Small intestine (tissue), 7 donors: ENCODE results near the gene LIMA1. TPM values are rescaled to one million over a fixed set of nuclear protein-coding genes. Genes with fewer than 3 reads are reported as not detected.
"Not testable (repeated sequence)": the region's sequence is repeated elsewhere in the genome, so short reads cannot be mapped to it uniquely, and the experiment has no call there.

ENCODE experiments used
- DNase-seq, 2 donors: peaks; one replicate each; pipeline versions ENCODE4 v3.0.0 to v3.0.0-alpha.2; 2013
- FAIRE-seq: peaks from 2 replicates; lab custom pipeline; 2012; peaks lifted over from hg19 to GRCh38; lab: Jason Lieb, UNC
- H3K27ac ChIP-seq, 3 donors: one replicate each; pipeline ENCODE4 v1.5.1; 2013; ENCODE audit warnings: low read length in 2 of 3, mild to moderate bottlenecking in 2 of 3, control low read depth in 1 of 3, inconsistent platforms in 1 of 3, low read depth in 1 of 3, moderate library complexity in 1 of 3
- H3K27me3 ChIP-seq, 3 donors: one replicate each; pipeline ENCODE4 v1.6.1; 2013; ENCODE audit warnings: low read length in 3 of 3, inconsistent platforms in 1 of 3; ENCODE audit not compliant: control insufficient read depth in 3 of 3, insufficient read depth in 3 of 3
- H3K36me3 ChIP-seq, 3 donors: one replicate each; pipeline ENCODE4 v1.6.1; 2013; ENCODE audit warnings: low read length in 3 of 3, inconsistent platforms in 1 of 3, low read depth in 1 of 3, mild to moderate bottlenecking in 1 of 3, moderate library complexity in 1 of 3; ENCODE audit not compliant: control insufficient read depth in 3 of 3, insufficient read depth in 2 of 3
- H3K4me1 ChIP-seq, 3 donors: one replicate each; pipeline ENCODE4 v1.6.1; 2013; ENCODE audit warnings: low read length in 2 of 3, inconsistent platforms in 1 of 3, low read depth in 1 of 3, mild to moderate bottlenecking in 1 of 3, moderate library complexity in 1 of 3; ENCODE audit not compliant: control insufficient read depth in 3 of 3, insufficient read depth in 2 of 3
- H3K4me3 ChIP-seq, 3 donors: one replicate each; pipeline ENCODE4 v1.5.1; 2013; ENCODE audit warnings: low read length in 3 of 3, control low read depth in 1 of 3, inconsistent platforms in 1 of 3, low read depth in 1 of 3, mild to moderate bottlenecking in 1 of 3, moderate library complexity in 1 of 3
- H3K9me3 ChIP-seq, 2 donors: one replicate each; pipeline ENCODE4 v1.6.1; 2013; ENCODE audit warnings: low read depth in 1 of 2, low read length in 1 of 2; ENCODE audit not compliant: control insufficient read depth in 2 of 2, insufficient read depth in 1 of 2
- WGBS, 3 donors: extraction: QIAGEN DNeasy Blood & Tissue Kit; methylation state at CpG; one replicate each; pipeline ENCODE4 v1.1.7; 2013; 5-methylcytosine and 5-hydroxymethylcytosine counted together
- polyA plus RNA-seq, 4 donors: library from polyadenylated mRNA; stranded (reverse) in 3 of 4; unstranded in 1 of 4; fragments of 200-250 nt in 3 of 4; fragments of 120-200 nt in 1 of 4; gene quantifications; one replicate each; pipeline versions ENCODE4 v1.2.1 to v1.2.3, GENCODE V29; 2013
- donor health status: healthy with polysubstance abuse.
- donor health status: control.
- donor health status: control.
- donor health status: Bipolar disorder and iron deficiency.
- donor health status: healthy.

Gene LIMA1
- polyA plus RNA-seq, 4 donors = 89.7 to 219 (median 114) TPM

DNA sequence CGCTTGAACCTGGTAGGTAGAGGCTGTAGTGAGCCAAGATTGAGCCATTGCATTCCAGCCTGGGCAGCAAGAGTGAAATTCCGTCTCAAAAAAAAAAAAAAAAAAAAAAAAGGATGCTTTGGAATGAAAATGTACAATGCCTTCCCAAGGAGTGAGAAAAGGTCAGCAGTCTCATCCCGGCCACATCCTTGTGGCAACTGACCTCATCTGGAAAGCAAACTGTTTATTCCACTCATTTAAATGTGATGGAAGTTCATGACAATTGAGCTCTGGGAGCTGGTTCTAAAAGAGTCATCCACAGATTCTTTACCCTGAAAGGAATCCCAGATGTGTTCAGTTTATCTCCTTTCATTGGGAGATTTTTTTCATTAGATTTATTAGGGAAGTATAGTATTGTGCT is 19.4 kb upstream of the LIMA1 start:
- FAIRE-seq = no peak
- H3K4me3 ChIP-seq = no peak overlapping the region
- 76 to 94% (median 90%) methylated on average over 3 of the region's 3 CpGs for WGBS, 3 donors
- no peaks in the 10 kb centered on the region for H3K27me3 ChIP-seq
- DNase-seq = no peak
- H3K27ac ChIP-seq = no peak overlapping the region
- H3K36me3 ChIP-seq = peaks cover 0 to 3% (median 0%) of the 10 kb centered on the region in 3 donors
- H3K9me3 ChIP-seq = no peaks in the 10 kb centered on the region
- H3K4me1 ChIP-seq = no peaks in the 10 kb centered on the region

DNA sequence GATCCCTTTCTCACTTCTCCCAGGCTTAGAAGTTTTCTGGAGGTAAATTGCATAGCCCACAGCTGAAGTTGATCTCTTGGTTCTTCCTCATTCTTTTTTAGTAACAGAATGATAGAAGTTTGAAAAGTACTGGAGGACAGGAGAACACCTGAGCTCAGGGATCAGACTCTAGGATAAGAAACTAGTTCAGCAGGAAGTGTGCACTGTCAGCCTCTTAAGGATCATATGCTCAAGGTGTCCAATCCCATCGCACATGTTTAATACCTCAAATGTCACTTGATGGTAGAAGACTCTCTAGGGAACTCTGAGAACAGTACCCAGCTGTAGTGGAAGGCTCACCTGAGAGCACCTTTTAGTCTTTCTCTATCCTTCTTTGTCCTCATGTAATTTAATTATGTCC is 14.7 kb upstream of the LIMA1 start:
- Histone ChIP-seq H3K27ac (peak overlapping the region in 1 of 3 donors; percentile 3), H3K4me1 (no peaks in the 10 kb centered on the region), H3K36me3 (peaks cover 0 to 13% (median 0%) of the 10 kb centered on the region in 3 donors), H3K9me3 (no peaks in the 10 kb centered on the region), H3K4me3 (no peak overlapping the region), H3K27me3 (no peaks in the 10 kb centered on the region)
- 6 to 57% (median 33%) methylated on average over 1 of the region's 1 CpG for WGBS, 3 donors
- FAIRE-seq (no peak), DNase-seq (peak; percentile 48 to 59)

DNA sequence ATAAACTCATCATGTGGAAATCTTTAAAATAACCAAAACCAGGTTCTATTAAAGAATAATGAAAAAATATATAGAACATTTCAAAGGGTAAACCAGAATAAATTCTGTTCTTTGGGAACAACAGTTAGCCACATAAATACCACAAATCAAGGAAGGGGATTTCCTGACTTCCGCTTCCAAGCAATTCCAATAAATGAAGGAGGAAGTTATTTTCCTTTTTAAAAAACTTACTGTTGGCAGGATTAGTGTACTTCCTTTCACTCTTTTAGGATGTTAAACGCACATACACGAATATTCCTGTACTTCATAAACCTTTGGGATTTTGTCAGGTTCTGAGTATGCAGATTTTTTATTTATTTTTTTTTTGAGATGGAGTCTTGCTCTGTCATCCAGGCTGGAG is 13.7 kb upstream of the LIMA1 start:
- DNase-seq = no peak
- no peak overlapping the region for H3K27ac ChIP-seq
- no peaks in the 10 kb centered on the region for H3K4me1 ChIP-seq
- 28 to 53% (median 50%) methylated on average over 3 of the region's 3 CpGs for WGBS, 3 donors
- H3K36me3 ChIP-seq = peaks cover 0 to 13% (median 0%) of the 10 kb centered on the region in 3 donors
- no peak overlapping the region for H3K4me3 ChIP-seq
- no peaks in the 10 kb centered on the region for H3K9me3 ChIP-seq
- no peak for FAIRE-seq
- no peaks in the 10 kb centered on the region for H3K27me3 ChIP-seq

DNA sequence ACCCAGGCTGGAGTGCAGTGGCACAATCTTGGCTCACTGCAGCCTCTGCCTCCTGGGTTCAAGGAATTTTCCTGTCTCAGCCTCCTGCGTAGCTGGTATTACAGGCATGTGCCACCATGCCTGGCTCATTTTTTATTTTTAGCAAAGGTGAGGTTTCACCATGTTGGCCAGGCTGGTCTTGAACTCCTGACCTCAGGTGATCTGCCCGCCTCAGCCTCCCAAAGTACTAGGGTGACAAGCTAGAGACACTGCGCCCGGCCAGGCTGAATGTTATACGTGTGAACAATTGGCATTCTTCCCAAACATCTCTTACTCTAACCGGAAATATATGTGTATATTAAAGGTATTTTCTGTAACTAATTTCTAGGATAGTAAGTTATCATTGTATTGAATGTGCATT is 13.2 kb upstream of the LIMA1 start:
- peaks cover 0 to 13% (median 0%) of the 10 kb centered on the region in 3 donors for H3K36me3 ChIP-seq
- no peaks in the 10 kb centered on the region for H3K4me1 ChIP-seq
- no peaks in the 10 kb centered on the region for H3K9me3 ChIP-seq
- FAIRE-seq = no peak
- 77 to 86% (median 86%) methylated on average over 6 of the region's 6 CpGs for WGBS, 3 donors
- no peak overlapping the region for H3K4me3 ChIP-seq
- no peak for DNase-seq
- H3K27me3 ChIP-seq = no peaks in the 10 kb centered on the region
- peak overlapping the region in 1 of 3 donors; percentile 70 for H3K27ac ChIP-seq

DNA sequence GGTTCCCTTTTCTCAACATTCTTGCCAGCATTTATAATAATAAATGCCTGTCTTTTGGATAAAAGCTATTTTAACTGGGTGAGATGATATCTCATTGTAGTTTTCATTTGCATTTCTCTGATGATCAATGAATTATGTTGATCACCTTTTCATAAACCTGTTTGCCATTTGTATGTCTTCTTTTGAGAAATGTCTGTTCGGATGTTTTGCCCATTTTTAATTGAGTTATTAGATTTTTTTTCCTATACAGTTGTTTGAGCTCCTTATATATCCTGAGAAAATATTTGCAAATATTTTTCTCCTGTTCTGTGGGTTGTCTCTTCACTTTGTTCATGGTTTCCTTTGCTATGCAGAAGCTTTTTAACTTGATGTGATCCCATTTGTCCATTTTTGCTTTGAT is 8.1 kb upstream of the LIMA1 start:
- peaks cover 0 to 4% of the 10 kb centered on the region in 2 donors for H3K9me3 ChIP-seq
- FAIRE-seq (no peak), DNase-seq (no peak)
- no peaks in the 10 kb centered on the region for H3K27me3 ChIP-seq
- H3K27ac ChIP-seq = no peak overlapping the region
- H3K4me1 ChIP-seq = no peaks in the 10 kb centered on the region
- no peak overlapping the region for H3K4me3 ChIP-seq
- H3K36me3 ChIP-seq = peaks cover 0 to 7% (median 0%) of the 10 kb centered on the region in 3 donors
- 91 to 97% (median 96%) methylated on average over 1 of the region's 1 CpG for WGBS, 3 donors

DNA sequence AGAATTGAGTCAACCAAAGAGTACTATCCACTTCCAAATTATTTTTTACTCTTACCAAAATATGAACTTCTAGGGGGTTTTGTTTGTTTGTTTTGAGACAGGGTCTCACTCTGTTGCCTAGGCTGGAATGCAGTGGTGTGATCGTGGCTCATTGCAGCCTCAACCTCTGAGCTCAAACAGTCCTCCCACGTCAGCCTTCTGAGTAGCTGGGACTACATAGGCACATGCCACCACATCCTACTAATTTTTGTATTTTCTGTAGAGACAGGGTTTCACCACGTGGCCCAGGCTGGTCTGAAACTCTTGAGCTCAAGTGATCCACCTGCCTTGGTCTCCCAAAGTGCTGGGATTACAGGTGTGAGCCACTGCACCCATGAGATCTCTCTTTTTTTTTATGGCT is 7.4 kb upstream of the LIMA1 start:
- not testable (repeated sequence) for DNase-seq, FAIRE-seq, H3K4me1 ChIP-seq, H3K4me3 ChIP-seq, H3K27ac ChIP-seq, H3K9me3 ChIP-seq, H3K36me3 ChIP-seq, H3K27me3 ChIP-seq
- WGBS, 3 donors = 82 to 95% (median 82%) methylated on average over 3 of the region's 3 CpGs

DNA sequence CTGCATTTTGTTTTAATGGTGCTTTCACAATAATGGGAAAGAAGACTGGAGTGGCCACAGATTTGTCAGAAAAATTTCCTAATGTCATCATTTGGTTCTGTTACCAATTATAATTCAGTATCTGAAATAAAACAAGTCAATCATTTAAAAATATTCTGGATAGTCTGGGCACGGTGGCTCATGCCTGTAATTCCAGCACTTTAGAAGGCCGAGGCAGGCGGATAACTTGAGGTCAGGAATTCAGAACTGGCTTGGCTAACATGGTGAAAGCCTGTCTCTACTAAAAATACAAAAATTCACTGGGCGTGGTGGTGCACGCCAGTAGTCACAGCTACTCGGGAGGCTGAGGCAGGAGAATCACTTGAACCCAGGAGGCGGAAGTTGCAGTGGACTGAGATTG is 4.0 kb upstream of the LIMA1 start:
- H3K4me1 ChIP-seq = peaks cover 2 to 9% (median 4%) of the 10 kb centered on the region in 3 donors
- 93 to 97% (median 96%) methylated on average over 7 of the region's 7 CpGs for WGBS, 3 donors
- no peak overlapping the region for H3K27ac ChIP-seq
- H3K9me3 ChIP-seq = peaks cover 0 to 4% of the 10 kb centered on the region in 2 donors
- DNase-seq (no peak), FAIRE-seq (no peak)
- H3K36me3 ChIP-seq = no peaks in the 10 kb centered on the region
- H3K27me3 ChIP-seq = no peaks in the 10 kb centered on the region
- no peak overlapping the region for H3K4me3 ChIP-seq

DNA sequence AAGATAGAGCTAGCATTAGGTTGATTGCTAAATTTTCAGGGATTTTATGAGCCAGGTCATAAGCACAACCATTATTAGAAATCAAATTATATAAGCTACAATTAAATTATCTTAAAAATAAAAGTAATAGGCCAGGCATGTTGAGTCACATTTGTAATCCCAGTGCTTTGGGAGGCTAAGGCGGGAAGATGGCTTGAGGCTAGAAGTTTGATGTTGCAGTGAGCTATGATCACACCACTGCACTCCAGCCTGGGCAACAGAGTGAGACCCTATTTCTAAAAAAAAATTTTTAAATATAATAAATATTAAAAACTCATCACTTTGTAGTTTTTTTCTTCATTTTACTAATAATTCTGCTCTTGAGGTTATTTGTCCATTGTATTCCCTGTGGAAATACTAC is 1.9 kb upstream of the LIMA1 start:
- no peak for FAIRE-seq
- H3K4me3 ChIP-seq = no peak overlapping the region

DNA sequence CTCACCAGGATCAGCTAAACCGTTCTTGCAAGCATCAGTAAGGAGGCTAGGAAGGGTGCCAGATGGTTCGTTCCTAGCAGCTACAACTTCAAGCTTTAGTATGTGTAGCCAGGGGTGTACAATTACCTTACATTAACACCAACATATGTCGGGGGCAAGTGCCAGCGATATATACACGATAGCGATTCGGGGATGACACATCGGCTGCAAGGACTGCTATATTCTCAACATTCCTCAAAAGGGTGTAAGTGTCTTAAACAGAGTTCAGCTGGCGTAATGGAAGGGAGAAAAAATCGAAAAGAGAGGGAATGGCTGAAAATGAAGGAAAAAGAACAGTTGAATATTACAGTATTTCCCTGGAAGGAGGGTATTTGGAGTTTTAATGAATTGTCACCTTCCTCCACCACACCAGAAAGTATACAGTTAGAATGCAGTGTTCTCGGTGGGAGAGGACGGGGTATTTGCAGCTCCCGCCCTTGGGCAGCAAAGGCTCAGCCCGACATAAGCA is 545 bp downstream of the LIMA1 start:
- Histone ChIP-seq H3K9me3 (no peaks in the 10 kb centered on the region), H3K4me3 (peak overlapping the region; percentile 59 to 98 (median 85)), H3K4me1 (peaks cover 4 to 20% (median 5%) of the 10 kb centered on the region in 3 donors), H3K27me3 (no peaks in the 10 kb centered on the region), H3K27ac (peak overlapping the region; percentile 71 to 95 (median 76)), H3K36me3 (peaks cover 0 to 3% (median 0%) of the 10 kb centered on the region in 3 donors)
- FAIRE-seq (no peak), DNase-seq (peak in 1 of 2 donors; percentile 53)
- WGBS, 3 donors = 3 to 11% (median 10%) methylated on average over 14 of the region's 14 CpGs

More for the DNA sequence above, 1.9 kb upstream of the LIMA1 start:
- no peaks in the 10 kb centered on the region for H3K36me3 ChIP-seq
- H3K27me3 ChIP-seq = no peaks in the 10 kb centered on the region
- no peaks in the 10 kb centered on the region for H3K9me3 ChIP-seq
- peaks cover 2 to 11% (median 4%) of the 10 kb centered on the region in 3 donors for H3K4me1 ChIP-seq
- no peak overlapping the region for H3K27ac ChIP-seq
- no peak for DNase-seq
- WGBS, 3 donors = 96 to 100% (median 100%) methylated on average over 1 of the region's 1 CpG
